H1 (cell line): ENCODE results near the gene AQP12A. TPM values are rescaled to one million over a fixed set of nuclear protein-coding genes. Genes with fewer than 3 reads are reported as not detected.
A peak's percentile ranks its signal among the peaks of the same experiment; 100 is the strongest.
"Not testable (repeated sequence)": the region's sequence is repeated elsewhere in the genome, so short reads cannot be mapped to it uniquely, and the experiment has no call there.

Experiments
- CTCF ChIA-PET: fragments of 300-600 bp; sonication (Branson Sonifier 250); formaldehyde crosslinking; loops from one replicate; lab custom pipeline; 2021; ENCODE audit not compliant: partially characterized antibody; lab: Charles Lee
- POLR2A ChIA-PET: fragments of 300-600 bp; sonication (Branson Sonifier 250); formaldehyde crosslinking; loops from one replicate; lab custom pipeline; 2021; ENCODE audit warnings: inconsistent platforms; ENCODE audit not compliant: partially characterized antibody; lab: Charles Lee
- DNase-seq, 2 experiments: peaks; one replicate each; pipeline versions ENCODE4 v3.0.0 to v3.0.0-alpha.2; 2010 to 2022; ENCODE audit warnings: low spot score in 2 of 2, low read depth in 1 of 2, mixed read lengths in 1 of 2
- FAIRE-seq: peaks from 2 replicates; lab custom pipeline; 2011; peaks lifted over from hg19 to GRCh38; lab: Jason Lieb, UNC
- H2AFZ ChIP-seq: 2 replicates; pipeline ENCODE4 v1.8.1; 2012; ENCODE audit warnings: low read length, inconsistent platforms
- H2AK5ac ChIP-seq: 2 replicates; pipeline ENCODE4 v1.6.1; 2013; ENCODE audit warnings: low read depth, low read length
- H2BK120ac ChIP-seq: replicated peaks from 2 replicates; pipeline ENCODE3; 2013; ENCODE audit warnings: low read depth, low read length, inconsistent platforms
- H2BK12ac ChIP-seq: 2 replicates; pipeline ENCODE4 v1.6.1; 2013; ENCODE audit warnings: low read depth, low read length
- H2BK15ac ChIP-seq: 2 replicates; pipeline ENCODE4 v1.6.1; 2013; ENCODE audit warnings: low read length
- H2BK20ac ChIP-seq: 2 replicates; pipeline ENCODE4 v1.6.1; 2013; ENCODE audit warnings: low read length
- H2BK5ac ChIP-seq: 2 replicates; pipeline ENCODE4 v1.6.1; 2013; ENCODE audit warnings: low read depth, low read length
- H3K14ac ChIP-seq: 2 replicates; pipeline ENCODE4 v1.6.1; 2013; ENCODE audit warnings: inconsistent platforms; ENCODE audit not compliant: insufficient read length
- H3K18ac ChIP-seq: 2 replicates; pipeline ENCODE4 v1.6.1; 2013; ENCODE audit warnings: low read length; ENCODE audit errors: extremely low read depth
- H3K23ac ChIP-seq: 2 replicates; pipeline ENCODE4 v1.6.1; 2013; ENCODE audit warnings: inconsistent platforms; ENCODE audit not compliant: insufficient read length
- H3K23me2 ChIP-seq: 2 replicates; pipeline ENCODE4 v1.6.1; 2013; ENCODE audit warnings: low read depth, low read length
- H3K27ac ChIP-seq: 2 replicates; pipeline ENCODE4 v1.6.1; 2011; ENCODE audit warnings: low read depth, low read length, inconsistent platforms
- H3K27me3 ChIP-seq, 4 experiments: replicated peaks in 1 of 4; 1 replicate in 1 of 4; 2 replicates in 3 of 4; pipeline versions ENCODE4 v1.6.1 to v1.8.1; 2011 to 2013; ENCODE audit warnings: low read length in 3 of 4, mild to moderate bottlenecking in 3 of 4, inconsistent platforms in 2 of 4, mixed read lengths in 2 of 4, moderate library complexity in 1 of 4; ENCODE audit not compliant: control insufficient read depth in 3 of 4, insufficient read depth in 3 of 4; ENCODE audit errors: extremely low read depth in 1 of 4
- H3K36me3 ChIP-seq, 4 experiments: 2 replicates each; pipeline versions ENCODE4 v1.6.1 to v1.8.1; 2011 to 2013; ENCODE audit warnings: mild to moderate bottlenecking in 4 of 4, low read length in 3 of 4, moderate library complexity in 2 of 4, control low read depth in 1 of 4, inconsistent platforms in 1 of 4; ENCODE audit not compliant: insufficient read depth in 4 of 4, control insufficient read depth in 2 of 4
- H3K4ac ChIP-seq: replicated peaks from 2 replicates; pipeline ENCODE3; 2013; ENCODE audit warnings: low read length, low read depth, mixed read lengths, inconsistent platforms; ENCODE audit not compliant: insufficient read length
- H3K4me1 ChIP-seq, 4 experiments: replicated peaks in 1 of 4; 1 replicate in 1 of 4; 2 replicates in 3 of 4; pipeline versions ENCODE4 v1.6.1 to v1.8.1; 2011 to 2013; ENCODE audit warnings: low read length in 3 of 4, inconsistent platforms in 2 of 4, mixed read lengths in 1 of 4; ENCODE audit not compliant: insufficient read depth in 4 of 4, control insufficient read depth in 3 of 4
- H3K4me2 ChIP-seq, 2 experiments: 2 replicates each; pipeline versions ENCODE4 v1.6.1 to v1.8.1; 2011 to 2013; ENCODE audit warnings: low read depth in 2 of 2, low read length in 2 of 2, control low read depth in 1 of 2, inconsistent platforms in 1 of 2, mild to moderate bottlenecking in 1 of 2; ENCODE audit not compliant: insufficient read depth in 1 of 2
- H3K4me3 ChIP-seq, 4 experiments: fragments of 200-600, 300-600 bp in 1 of 4; sonication (generic), shearing (Covaris generic), sonication (Bioruptor Twin) in 1 of 4; 2 replicates each; pipeline versions ENCODE4 v1.5.1 to v1.8.1; 2011 to 2016; ENCODE audit warnings: low read length in 4 of 4, low read depth in 3 of 4, control low read depth in 2 of 4, inconsistent platforms in 2 of 4, mild to moderate bottlenecking in 2 of 4, mixed read lengths in 1 of 4, moderate library complexity in 1 of 4; ENCODE audit not compliant: insufficient read depth in 2 of 4; ENCODE audit errors: extremely low read depth in 1 of 4
- H3K56ac ChIP-seq: replicated peaks from 2 replicates; pipeline ENCODE3; 2013; ENCODE audit warnings: low read depth, mild to moderate bottlenecking, mixed read lengths, low read length, inconsistent platforms; ENCODE audit not compliant: insufficient read length
- H3K79me1 ChIP-seq: 2 replicates; pipeline ENCODE4 v1.6.1; 2013; ENCODE audit warnings: low read depth, low read length, control low read depth
- H3K79me2 ChIP-seq, 2 experiments: 2 replicates each; pipeline versions ENCODE4 v1.6.1 to v1.8.1; 2012 to 2013; ENCODE audit warnings: low read length in 2 of 2, mild to moderate bottlenecking in 2 of 2, inconsistent platforms in 1 of 2; ENCODE audit not compliant: insufficient read depth in 2 of 2, control insufficient read depth in 1 of 2
- H3K9ac ChIP-seq, 4 experiments: replicated peaks in 1 of 4; 1 replicate in 1 of 4; 2 replicates in 3 of 4; pipeline versions ENCODE4 v1.6.1 to v1.8.1; 2011 to 2013; ENCODE audit warnings: low read depth in 3 of 4, low read length in 3 of 4, control low read depth in 2 of 4, mild to moderate bottlenecking in 2 of 4, moderate library complexity in 2 of 4, inconsistent platforms in 1 of 4; ENCODE audit errors: extremely low read depth in 1 of 4
- H3K9me3 ChIP-seq, 2 experiments: 2 replicates each; pipeline versions ENCODE4 v1.6.1 to v1.8.1; 2012 to 2013; ENCODE audit warnings: mild to moderate bottlenecking in 2 of 2, moderate library complexity in 2 of 2, control low read depth in 1 of 2, inconsistent platforms in 1 of 2, low read depth in 1 of 2, low read length in 1 of 2, mixed read lengths in 1 of 2; ENCODE audit not compliant: insufficient read depth in 2 of 2
- H4K20me1 ChIP-seq, 2 experiments: replicated peaks in 1 of 2; 2 replicates each; pipeline versions ENCODE3 to v1.8.1; 2011 to 2013; ENCODE audit warnings: inconsistent platforms in 2 of 2, low read length in 2 of 2, mild to moderate bottlenecking in 1 of 2; ENCODE audit not compliant: insufficient read depth in 2 of 2, control insufficient read depth in 1 of 2
- H4K5ac ChIP-seq: 2 replicates; pipeline ENCODE4 v1.6.1; 2013; ENCODE audit warnings: low read length, low read depth, mixed read lengths, inconsistent platforms; ENCODE audit not compliant: insufficient read length
- H4K8ac ChIP-seq: 2 replicates; pipeline ENCODE4 v1.8.0; 2013; ENCODE audit warnings: mild to moderate bottlenecking, moderate library complexity, low read length, inconsistent platforms; ENCODE audit not compliant: insufficient read depth; ENCODE audit errors: extremely low read depth
- H4K91ac ChIP-seq: replicated peaks from 2 replicates; pipeline ENCODE3; 2013; ENCODE audit warnings: low read length, mixed read lengths, inconsistent platforms; ENCODE audit not compliant: insufficient read length
- WGBS, 2 experiments: shearing (Covaris generic) in 1 of 2; methylation state at CpG; one replicate each; pipeline versions ENCODE4 v1.1.6 to v1.1.7; 2013 to 2015; ENCODE audit warnings: low lambda C conversion rate in 2 of 2, mixed read lengths in 2 of 2, inconsistent platforms in 1 of 2, low coverage in 1 of 2, missing lambda C conversion rate in 1 of 2; ENCODE audit not compliant: insufficient replicate concordance in 2 of 2, insufficient coverage in 1 of 2, insufficient read length in 1 of 2; ENCODE audit errors: extremely low coverage in 1 of 2, missing lambda C conversion rate in 1 of 2; 5-methylcytosine and 5-hydroxymethylcytosine counted together
- polyA plus RNA-seq, 7 experiments: library from polyadenylated mRNA; depleted of rRNA in 3 of 7; stranded (reverse) in 5 of 7; unstranded in 2 of 7; fragments of >200 nt in 5 of 7; fragments of 200-250 nt in 2 of 7; gene quantifications; 1 replicate in 5 of 7; 2 replicates in 1 of 7; 4 replicates in 1 of 7; pipeline versions ENCODE4 v1.2.1 to v1.2.3, GENCODE V29; 2011 to 2013; ENCODE audit warnings: missing spikeins in 2 of 7, mixed read lengths in 2 of 7
- total RNA-seq: library from RNA; stranded (reverse); fragmentation: NEBNext Ultra II Directional; extraction: Animal tissue kit (Norgen Biotek cat#: 25700); gene quantifications from 2 replicates; pipeline ENCODE4 v1.2.1, GENCODE V29; 2021

AQP12A gene
- total and polyA plus RNA-seq, 2 of the 8 experiments (the other 6 are each of a cell fraction or from before 2014, with no cell fraction given), result not detected

DNA sequence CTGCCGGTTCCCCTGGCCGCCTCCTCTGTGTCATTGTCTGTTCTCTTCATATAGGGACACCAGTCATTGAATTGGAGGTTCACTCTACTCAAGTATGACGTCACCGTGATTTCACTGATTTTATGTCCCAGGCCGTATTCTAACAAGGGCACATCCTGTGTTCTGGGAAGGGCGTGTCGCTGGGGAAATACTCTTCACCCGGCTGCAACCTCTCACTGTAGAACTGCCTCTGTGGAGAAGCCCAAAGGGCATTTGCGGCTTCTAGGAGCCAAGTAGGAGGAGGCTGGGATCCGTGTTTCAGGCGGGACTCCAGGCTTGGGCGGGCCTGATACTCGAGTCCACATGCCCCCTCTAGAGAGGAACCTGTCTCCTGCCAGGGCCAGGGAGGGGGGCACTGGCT lies 4.8 kb downstream of the AQP12A start:
- H4K5ac ChIP-seq, H3K23ac ChIP-seq, H3K18ac ChIP-seq, H3K9ac ChIP-seq, H3K27ac ChIP-seq, H3K4me1 ChIP-seq, H3K23me2 ChIP-seq, H2AK5ac ChIP-seq, H3K4ac ChIP-seq, H3K36me3 ChIP-seq, H3K9me3 ChIP-seq, H3K4me3 ChIP-seq, H3K4me2 ChIP-seq, H2BK20ac ChIP-seq, H3K79me2 ChIP-seq, H3K27me3 ChIP-seq, H2AFZ ChIP-seq, H4K91ac ChIP-seq, CTCF ChIA-PET, H2BK12ac ChIP-seq, H3K56ac ChIP-seq, H4K20me1 ChIP-seq, DNase-seq, H3K79me1 ChIP-seq, POLR2A ChIA-PET, H3K14ac ChIP-seq, H2BK15ac ChIP-seq, H4K8ac ChIP-seq, H2BK5ac ChIP-seq, H2BK120ac ChIP-seq: not testable (repeated sequence)
- WGBS, 2 experiments, result no CpG with 5 or more reads among the region's 13 CpGs
- FAIRE-seq, result peak; percentile 68

DNA sequence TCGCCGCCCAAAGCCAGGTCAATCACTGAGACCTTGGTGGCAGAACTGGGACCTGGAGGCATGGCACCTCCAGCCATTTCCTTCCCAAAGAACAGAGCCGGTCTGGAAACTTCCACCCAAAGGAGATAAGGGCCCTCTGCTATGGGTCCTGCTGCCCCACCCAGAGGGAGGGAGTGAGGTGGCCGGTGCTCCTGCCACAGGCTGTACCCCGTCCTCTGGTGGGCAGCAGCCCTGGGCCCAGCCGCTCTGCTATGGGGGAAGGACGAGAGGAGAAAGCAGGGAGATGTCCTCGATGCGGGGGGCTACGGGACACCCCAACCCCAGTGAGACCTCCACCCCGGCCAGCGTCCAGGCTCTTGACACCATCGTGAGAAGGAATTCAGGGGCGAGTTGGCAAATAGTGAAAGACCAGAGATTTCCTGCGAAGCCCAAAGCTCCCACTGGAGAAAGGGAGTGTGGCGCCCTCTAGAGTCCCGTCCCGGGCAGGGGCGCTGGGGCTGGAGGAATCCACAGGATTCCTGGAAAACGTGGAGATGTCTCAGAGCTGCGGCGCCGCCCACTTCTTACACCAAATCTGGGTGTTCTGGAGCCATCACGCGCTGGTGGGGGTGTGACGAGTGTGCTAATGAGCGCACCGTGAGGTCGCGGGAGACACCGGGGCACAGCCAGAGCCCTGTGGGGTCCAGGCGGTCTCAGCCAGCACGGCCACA lies 7.3 kb downstream of the AQP12A start:
- H3K14ac ChIP-seq, H2BK12ac ChIP-seq, H3K4me2 ChIP-seq, H3K56ac ChIP-seq, H3K79me2 ChIP-seq, H4K8ac ChIP-seq, DNase-seq, H2BK5ac ChIP-seq, CTCF ChIA-PET, H3K27ac ChIP-seq, H4K20me1 ChIP-seq, H3K79me1 ChIP-seq, H3K18ac ChIP-seq, H3K23me2 ChIP-seq, H2AK5ac ChIP-seq, H3K9ac ChIP-seq, H4K91ac ChIP-seq, H2BK120ac ChIP-seq, H3K4ac ChIP-seq, H3K4me1 ChIP-seq, H3K9me3 ChIP-seq, H2BK15ac ChIP-seq, H3K23ac ChIP-seq, POLR2A ChIA-PET, H2AFZ ChIP-seq, H3K4me3 ChIP-seq, H4K5ac ChIP-seq, H2BK20ac ChIP-seq, H3K27me3 ChIP-seq, H3K36me3 ChIP-seq: not testable (repeated sequence)
- FAIRE-seq, result peak; percentile 98
- 72% methylated on average over 3 of the region's 33 CpGs; no CpG with 5 or more reads in 1 of the 2 experiments for WGBS, 2 experiments
